GM18909 (cell line): Measurements from ENCODE around the gene FBXO17.
A peak's percentile ranks its signal among the peaks of the same experiment; 100 is the strongest.
"Not testable (repeated sequence)": the region's sequence is repeated elsewhere in the genome, so short reads cannot be mapped to it uniquely, and the experiment has no call there.

ENCODE experiments used
- ATAC-seq: cut with Tn5 transposase; IDR thresholded peaks from one replicate; pipeline ENCODE4 v1.9.1; 2021; ENCODE audit warnings: mild to moderate bottlenecking; ENCODE audit not compliant: unreplicated experiment, poor library complexity

FBXO17 gene

DNA sequence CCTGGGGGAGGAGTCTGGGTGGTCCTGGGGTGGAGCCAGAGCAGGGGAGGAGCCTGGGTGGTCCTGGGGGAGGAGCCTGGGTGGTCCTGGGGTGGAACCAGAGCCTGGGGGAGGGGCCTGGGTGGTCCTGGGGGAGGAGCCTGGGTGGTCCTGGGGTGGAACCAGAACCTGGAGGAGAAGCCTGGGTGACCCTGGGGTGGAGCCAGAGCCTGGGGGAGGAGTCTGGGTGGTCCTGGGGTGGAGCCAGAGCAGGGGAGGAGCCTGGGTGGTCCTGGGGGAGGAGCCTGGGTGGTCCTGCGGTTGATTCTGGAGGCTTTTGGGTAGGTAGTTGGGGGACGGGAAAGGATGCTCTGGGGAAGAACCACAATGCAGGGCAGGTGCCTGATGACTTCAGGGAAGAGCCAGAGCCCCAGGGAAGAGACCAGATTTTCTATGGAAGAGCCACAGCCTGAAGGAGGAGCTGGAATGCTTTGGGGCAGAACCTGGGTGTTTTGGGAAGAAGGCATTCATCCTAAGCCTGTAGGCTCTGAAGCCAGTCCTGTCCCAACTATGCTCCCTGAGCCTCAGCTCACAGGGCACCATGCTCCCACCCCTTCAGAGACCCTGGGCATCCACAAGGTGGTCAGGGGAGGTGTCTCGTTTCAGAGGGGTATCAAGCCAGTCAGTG, 29.8 kb downstream of the FBXO17 start:
- no peak for ATAC-seq

DNA sequence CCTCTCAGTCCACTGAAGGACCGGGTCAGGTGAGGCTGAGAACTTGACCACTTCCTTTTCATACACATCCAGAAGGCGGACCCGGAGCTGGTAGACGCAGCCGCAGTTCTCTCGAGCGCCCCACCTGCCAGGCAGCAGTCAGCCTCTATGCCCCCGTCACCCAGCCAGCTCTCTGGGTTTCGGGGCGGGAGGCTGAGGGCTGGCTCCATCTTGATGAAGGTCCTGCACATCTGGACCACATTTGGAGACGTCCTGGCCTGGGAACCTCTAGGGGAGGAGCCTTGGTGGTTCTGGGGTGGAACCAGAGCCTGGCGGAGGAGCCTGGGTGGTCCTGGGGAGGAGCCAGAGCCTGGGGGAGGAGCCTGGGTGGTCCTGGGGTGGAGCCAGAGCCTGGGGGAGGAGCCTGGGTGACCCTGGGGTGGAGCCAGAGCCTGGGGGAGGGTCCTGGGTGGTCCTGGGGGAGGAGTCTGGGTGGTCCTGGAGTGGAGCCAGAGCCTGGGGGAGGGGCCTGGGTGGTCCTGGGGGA, 30.5 kb downstream of the FBXO17 start:
- no peak for ATAC-seq

- ATAC-seq = no peak
These were observed 32.9 kb downstream of the FBXO17 start for GRCh38 chr19:38942471-38943181.

DNA sequence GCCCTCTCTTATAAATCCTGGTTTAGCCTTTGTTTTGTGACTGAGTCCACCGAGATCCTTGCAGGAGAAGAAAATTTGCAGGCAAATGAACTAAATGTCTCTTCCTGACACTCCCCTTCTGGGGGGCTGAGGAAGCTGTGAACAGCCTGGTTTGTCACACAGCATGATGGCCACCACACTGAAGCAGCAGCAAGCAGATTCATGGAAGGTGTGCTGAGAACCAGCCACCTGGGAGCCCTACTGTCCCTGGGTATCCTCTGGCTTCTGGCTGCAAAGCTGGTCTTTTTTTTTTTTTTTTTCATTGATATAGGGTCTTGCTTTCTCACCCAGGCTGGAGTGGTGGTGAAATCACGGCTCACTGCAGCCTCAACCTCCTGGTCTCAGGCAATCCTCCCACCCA, 33.6 kb downstream of the FBXO17 start:
- ATAC-seq = no peak

DNA sequence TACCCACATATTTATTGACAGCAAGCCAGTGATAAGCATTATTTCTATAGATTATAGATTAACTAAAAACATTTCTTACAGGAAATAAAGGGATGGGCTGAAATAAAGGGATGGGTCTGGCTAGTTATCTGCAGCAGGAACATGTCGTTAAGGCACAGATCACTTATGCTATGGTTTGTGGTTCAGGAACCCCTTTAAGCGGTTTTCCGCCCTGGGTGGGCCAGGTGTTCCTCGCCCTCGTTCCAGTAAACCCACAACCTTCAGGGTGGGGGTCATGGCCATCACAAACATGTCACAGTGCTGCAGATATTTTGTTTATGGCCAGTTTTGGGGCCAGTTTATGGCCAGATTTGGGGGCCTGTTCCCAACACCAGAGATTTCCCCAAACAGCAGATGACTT, 34.1 kb downstream of the FBXO17 start:
- ATAC-seq = not testable (repeated sequence)

DNA sequence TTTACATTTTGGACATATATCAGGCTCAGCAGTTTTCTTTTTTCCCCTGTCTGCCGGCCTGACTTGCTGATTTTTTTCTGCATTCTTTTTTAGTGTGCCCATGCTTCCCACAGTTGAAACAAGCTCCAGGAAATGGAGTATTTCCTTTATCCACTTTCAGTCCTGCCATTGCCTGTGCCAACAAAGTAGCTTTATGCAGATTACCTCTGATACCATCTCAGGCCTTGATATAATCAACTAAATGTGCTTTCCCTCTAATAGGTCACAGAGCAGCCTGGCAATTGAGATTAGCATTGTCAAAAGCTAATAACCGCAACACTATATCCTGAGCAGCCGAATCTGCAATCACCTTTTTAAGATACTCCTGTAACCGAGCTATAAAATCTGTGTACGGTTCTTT, 35.6 kb downstream of the FBXO17 start:
- ATAC-seq = no peak

DNA sequence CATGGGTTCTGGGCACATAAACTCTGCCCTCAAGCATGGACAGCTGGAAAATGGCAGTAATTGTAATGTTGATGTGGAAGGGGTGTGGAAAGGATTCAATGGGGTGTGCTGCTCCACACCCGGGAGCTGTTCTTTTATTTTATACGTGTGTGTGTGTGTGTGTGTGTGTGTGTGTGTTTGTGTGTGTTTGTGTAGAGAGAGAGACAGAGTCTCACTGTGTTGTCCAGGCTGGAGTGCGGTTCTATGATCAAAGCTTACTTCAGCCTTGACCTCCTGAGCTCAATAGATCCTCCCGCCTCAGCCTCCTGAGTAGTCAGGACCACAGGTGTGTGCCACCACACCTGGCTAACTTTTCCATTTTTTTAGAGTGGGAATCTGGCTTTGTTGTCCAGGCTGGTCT, 42.0 kb downstream of the FBXO17 start:
- no peak for ATAC-seq

GRCh38 chr19:38932425-38933179, 42.9 kb downstream of the FBXO17 start:
- no peak for ATAC-seq

GRCh38 chr19:38931521-38931793, 44.1 kb downstream of the FBXO17 start:
- no peak for ATAC-seq

DNA sequence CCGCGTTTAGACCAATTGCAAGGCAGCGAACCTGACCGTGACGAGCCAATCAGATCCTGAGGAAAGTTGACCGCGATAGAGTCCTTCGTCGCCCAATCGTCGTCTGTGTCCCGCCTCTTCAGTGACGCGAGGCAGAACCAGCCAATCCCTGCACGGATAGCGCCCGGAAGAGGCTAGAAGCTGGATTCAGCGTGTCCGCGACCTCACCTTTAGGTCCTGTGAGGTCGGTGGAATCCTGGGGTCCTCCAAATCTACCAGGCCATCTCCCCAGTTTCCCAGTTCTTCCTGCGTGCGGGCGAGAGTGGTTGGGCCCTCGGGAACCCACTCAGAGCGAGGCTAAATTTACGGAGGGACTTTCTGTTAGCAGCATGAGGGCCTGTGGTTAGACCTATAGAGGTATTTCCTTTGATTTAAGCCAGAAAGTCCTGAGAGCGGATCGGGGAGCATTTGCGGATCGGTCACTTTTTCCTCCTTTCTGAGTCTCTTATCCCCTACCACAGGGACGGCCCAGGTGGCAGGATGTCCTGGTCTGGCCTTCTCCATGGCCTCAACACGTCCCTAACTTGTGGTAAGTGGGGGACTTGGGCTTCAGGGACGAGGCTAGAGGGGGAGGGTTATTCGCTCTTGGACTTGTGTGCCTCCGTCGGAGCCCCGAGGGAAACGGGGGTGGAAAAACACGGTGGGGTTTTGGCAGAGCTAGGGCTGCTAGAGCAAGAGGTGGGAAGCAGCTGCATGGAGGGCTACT, 44.6 kb downstream of the FBXO17 start, which contains the start of gene MRPS12:
Gene MRPS12 (plus strand): TSS at position 169 of the 745 bp plus-strand sequence. CDS start 351 bp downstream, at position 520.
- ATAC-seq = peak; percentile 90

DNA sequence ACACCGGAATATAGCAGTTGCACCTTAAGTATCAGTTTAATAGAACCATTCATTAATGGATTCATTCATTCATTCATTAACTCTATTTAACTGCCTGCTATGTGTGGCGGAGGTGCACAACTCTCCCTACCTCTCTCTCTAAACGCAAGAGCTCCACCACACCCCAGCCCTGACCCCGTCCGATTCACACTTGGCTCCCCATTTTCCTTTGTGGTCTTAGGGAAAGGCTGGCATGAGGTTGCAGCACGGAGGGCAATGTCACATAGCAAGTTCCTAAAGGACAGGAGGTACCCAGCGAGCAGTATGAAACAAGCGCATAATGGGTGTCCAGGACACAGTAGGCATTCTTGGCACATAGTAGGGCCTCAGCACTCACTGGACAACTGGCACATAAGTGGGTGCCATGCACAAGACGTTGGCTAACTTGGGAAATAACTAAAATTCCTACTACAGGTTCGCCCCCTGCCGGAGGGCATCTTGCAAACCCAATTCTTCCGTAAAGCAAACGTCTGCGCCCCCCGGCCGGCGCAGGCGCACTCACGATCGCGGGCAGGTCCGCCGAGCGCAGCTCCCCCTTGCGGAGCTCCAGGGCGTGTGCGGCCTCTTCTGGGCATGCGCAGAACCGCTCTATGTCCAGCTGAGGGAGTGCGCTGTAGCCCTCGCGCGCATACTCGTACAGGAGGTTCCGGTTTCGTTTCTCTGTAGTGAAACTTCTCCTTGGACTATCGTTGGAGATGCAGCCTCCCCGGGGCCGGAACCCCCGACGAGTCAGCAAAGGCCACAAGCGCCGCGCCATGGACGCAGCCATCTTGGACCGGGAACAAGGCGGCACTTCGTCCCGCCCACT, 45.4 kb downstream of the FBXO17 start, which contains the start of gene SARS2:
Gene SARS2 (minus strand): TSS at position 835 of the 847 bp plus-strand sequence. CDS start 27 bp downstream, at position 808.
- ATAC-seq = peak; percentile 79

DNA sequence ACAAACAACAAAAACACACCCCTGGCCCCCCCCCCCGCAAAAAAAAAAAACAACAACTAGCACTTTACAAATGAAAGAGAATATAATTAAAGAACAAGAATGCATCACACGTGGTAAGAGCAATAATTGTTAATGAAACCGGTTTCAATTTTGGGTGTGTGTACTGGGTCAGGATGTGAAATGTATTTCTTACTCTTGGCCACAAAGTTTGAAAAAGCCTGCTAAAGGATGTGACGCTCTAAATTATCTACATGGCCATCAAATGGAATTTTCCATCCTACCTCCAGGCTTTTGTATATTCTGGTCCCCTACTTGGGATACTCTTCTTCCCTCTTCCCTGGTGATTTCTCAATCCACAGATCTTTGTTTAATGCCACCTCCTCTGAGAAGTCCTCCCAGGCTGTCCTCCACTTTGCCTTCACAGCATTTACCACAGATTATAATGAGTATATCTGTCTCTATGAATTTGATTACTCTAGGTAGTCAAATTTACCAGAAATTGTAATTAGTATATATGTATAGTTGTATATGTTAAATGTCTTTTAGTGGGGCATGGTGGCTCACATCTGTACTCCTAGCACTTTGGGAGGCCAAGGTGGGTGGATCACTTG, 47.0 kb downstream of the FBXO17 start:
- ATAC-seq = no peak

DNA sequence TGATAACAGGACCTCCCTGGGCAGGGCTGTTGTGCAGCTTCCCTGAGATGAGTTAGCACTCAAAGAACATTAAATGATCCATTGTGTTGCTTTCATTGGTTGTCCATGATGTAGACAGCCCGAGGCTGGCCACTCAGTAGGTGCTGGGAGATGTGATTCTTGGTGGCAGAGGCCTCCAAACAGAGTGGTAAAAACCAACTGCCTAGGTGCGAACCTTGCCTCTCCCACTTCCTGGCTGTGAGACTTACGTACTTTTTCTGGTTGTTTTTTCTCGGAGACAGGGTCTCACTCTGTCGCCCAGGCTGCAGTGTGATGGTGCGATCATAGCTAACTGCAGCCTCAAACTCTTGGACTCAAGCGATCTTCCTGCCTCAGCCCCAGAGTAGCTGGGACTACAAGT, 51.2 kb downstream of the FBXO17 start:
- ATAC-seq = no peak

DNA sequence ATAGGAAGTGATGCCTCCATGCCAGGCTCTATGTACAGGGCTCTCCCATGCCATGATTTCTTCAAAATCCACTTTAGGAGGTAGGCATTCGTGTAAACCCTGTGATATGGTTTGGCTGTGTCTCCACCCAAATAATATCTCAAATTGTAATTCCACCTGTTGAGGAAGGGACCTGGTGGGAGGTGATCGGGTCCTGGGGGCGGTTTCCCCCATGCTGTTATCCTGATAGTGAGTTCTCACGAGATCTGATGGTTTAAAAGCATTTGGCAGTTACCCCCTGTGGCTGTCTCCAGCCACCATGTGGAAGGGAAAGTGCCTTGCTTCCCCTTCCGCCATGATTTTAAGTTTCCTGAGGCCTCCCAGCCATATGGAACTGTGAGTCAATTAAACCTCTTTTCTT, 53.1 kb downstream of the FBXO17 start:
- no peak for ATAC-seq

- ATAC-seq = no peak
These were observed 53.9 kb downstream of the FBXO17 start for GRCh38 chr19:38921420-38922274.

GRCh38 chr19:38920602-38921419, 54.7 kb downstream of the FBXO17 start:
- no peak for ATAC-seq

GRCh38 chr19:38919837-38920601, 55.5 kb downstream of the FBXO17 start:
- no peak for ATAC-seq
